ENCODE measurements around the gene DMTF1. TPM values are rescaled to one million over a fixed set of nuclear protein-coding genes. Genes with fewer than 3 reads are reported as not detected.
"Not testable (repeated sequence)": the region's sequence is repeated elsewhere in the genome, so short reads cannot be mapped to it uniquely, and the experiment has no call there.

Gene DMTF1
- total RNA-seq (98.1 TPM), polyA plus RNA-seq (ENCODE audit: insufficient read depth in 1 of 8, insufficient read length in 8 of 8, low replicate concordance in 1 of 8) (100 to 1,000 TPM in 1 of 8 donors, 10 to 100 TPM in 7; 63.8 to 111 (median 75.4) TPM)
- long read RNA-seq, donor 1, transcript DMTF1-229 (1 exons, 2,370 nt) = major isoform, 11 of 14 reads
- long read RNA-seq, donor 1, partial matches to known transcripts = 0 of 14 reads
- long read RNA-seq, donor 1, other reads (novel, unspliced or antisense) = 0 of 14 reads
- long read RNA-seq, donor 2, transcript DMTF1-229 (1 exons, 2,370 nt) = major isoform, 6 of 6 reads
- long read RNA-seq, donor 2, partial matches to known transcripts = 0 of 6 reads
- long read RNA-seq, donor 2, other reads (novel, unspliced or antisense) = 0 of 6 reads
- long read RNA-seq, donor 3, transcript DMTF1-229 (1 exons, 2,370 nt) = major isoform, 19 of 23 reads
- long read RNA-seq, donor 3, partial matches to known transcripts = 0 of 23 reads
- long read RNA-seq, donor 3, other reads (novel, unspliced or antisense) = 0 of 23 reads
- long read RNA-seq, donor 4, transcript DMTF1-229 (1 exons, 2,370 nt) = major isoform, 17 of 22 reads
- long read RNA-seq, donor 4, partial matches to known transcripts = 0 of 22 reads
- long read RNA-seq, donor 4, other reads (novel, unspliced or antisense) = 0 of 22 reads
- long read RNA-seq, donor 5, transcript DMTF1-229 (1 exons, 2,370 nt) = major isoform, 61 of 66 reads
- long read RNA-seq, donor 5, partial matches to known transcripts = 0 of 66 reads
- long read RNA-seq, donor 5, other reads (novel, unspliced or antisense) = 0 of 66 reads
- long read RNA-seq, donor 6, transcript DMTF1-229 (1 exons, 2,370 nt) = major isoform, 47 of 63 reads
- long read RNA-seq, donor 6, partial matches to known transcripts = 10 of 63 reads
- long read RNA-seq, donor 6, other reads (novel, unspliced or antisense) = 0 of 63 reads
- long read RNA-seq, donor 7, transcript DMTF1-229 (1 exons, 2,370 nt) = major isoform, 41 of 65 reads
- long read RNA-seq, donor 7, partial matches to known transcripts = 19 of 65 reads
- long read RNA-seq, donor 7, other reads (novel, unspliced or antisense) = 5 of 65 reads
- long read RNA-seq, donor 8, transcript DMTF1-229 (1 exons, 2,370 nt) = major isoform, 43 of 46 reads
- long read RNA-seq, donor 8, partial matches to known transcripts = 0 of 46 reads
- long read RNA-seq, donor 8, other reads (novel, unspliced or antisense) = 0 of 46 reads
- long read RNA-seq, donor 9, transcript DMTF1-229 (1 exons, 2,370 nt) = major isoform, 29 of 35 reads
- long read RNA-seq, donor 9, partial matches to known transcripts = 0 of 35 reads
- long read RNA-seq, donor 9, other reads (novel, unspliced or antisense) = 0 of 35 reads
- long read RNA-seq, donor 10, transcript DMTF1-229 (1 exons, 2,370 nt) = major isoform, 72 of 78 reads
- long read RNA-seq, donor 10, partial matches to known transcripts = 0 of 78 reads
- long read RNA-seq, donor 10, other reads (novel, unspliced or antisense) = 0 of 78 reads
- long read RNA-seq, donor 11, transcript DMTF1-229 (1 exons, 2,370 nt) = major isoform, 46 of 47 reads
- long read RNA-seq, donor 11, partial matches to known transcripts = 0 of 47 reads
- long read RNA-seq, donor 11, other reads (novel, unspliced or antisense) = 0 of 47 reads

- peaks cover 2% of the 10 kb centered on the region for H3K4me1 ChIP-seq (ENCODE audit: control insufficient read depth, insufficient read depth, low read length)
- no peaks in the 10 kb centered on the region for H3K9me3 ChIP-seq (replicated peaks; ENCODE audit: control insufficient read depth, low read depth, low read length)
- peak within 1 kb of the TSS; percentile 99 for H3K27ac ChIP-seq (ENCODE audit: low read length)
- H3K27me3 ChIP-seq (ENCODE audit: control insufficient read depth, insufficient read depth, low read length) = no peaks in the 10 kb centered on the region
- WGBS (ENCODE audit: insufficient coverage) = under 1% methylated on average over 66 of the region's 71 CpGs
- no peaks in the 10 kb centered on the region for H3K36me3 ChIP-seq (ENCODE audit: control insufficient read depth, insufficient read depth, low read length)
- peak; percentile 99 for DNase-seq
- H3K4me3 ChIP-seq (ENCODE audit: low read length) = peak within 1 kb of the TSS; percentile 87
Measured at GRCh38 chr7:87152112-87152896, at the start of gene DMTF1. Gene DMTF1, plus strand, starts transcription at chr7:87152453. Its CDS starts 12,489 bp downstream, at chr7:87164942.

- no peak for DNase-seq
- Histone ChIP-seq H3K27ac (ENCODE audit: low read length) (no peak overlapping the region), H3K36me3 (ENCODE audit: control insufficient read depth, insufficient read depth, low read length) (no peaks in the 10 kb centered on the region), H3K9me3 (replicated peaks; ENCODE audit: control insufficient read depth, low read depth, low read length) (no peaks in the 10 kb centered on the region), H3K27me3 (ENCODE audit: control insufficient read depth, insufficient read depth, low read length) (no peaks in the 10 kb centered on the region), H3K4me1 (ENCODE audit: control insufficient read depth, insufficient read depth, low read length) (no peaks in the 10 kb centered on the region), H3K4me3 (ENCODE audit: low read length) (no peak overlapping the region)
- 33% methylated on average over 1 of the region's 1 CpG for WGBS (ENCODE audit: insufficient coverage)
Measured at GRCh38 chr7:87105401-87105800, 46.9 kb upstream of the DMTF1 start.

GRCh38 chr7:87106974-87107612, 45.2 kb upstream of the DMTF1 start:
- Histone ChIP-seq H3K27ac (ENCODE audit: low read length) (no peak overlapping the region), H3K27me3 (ENCODE audit: control insufficient read depth, insufficient read depth, low read length) (no peaks in the 10 kb centered on the region), H3K36me3 (ENCODE audit: control insufficient read depth, insufficient read depth, low read length) (no peaks in the 10 kb centered on the region), H3K4me1 (ENCODE audit: control insufficient read depth, insufficient read depth, low read length) (no peaks in the 10 kb centered on the region), H3K9me3 (replicated peaks; ENCODE audit: control insufficient read depth, low read depth, low read length) (no peaks in the 10 kb centered on the region), H3K4me3 (ENCODE audit: low read length) (no peak overlapping the region)
- no peak for DNase-seq
- no CpG with 5 or more reads among the region's 4 CpGs for WGBS (ENCODE audit: insufficient coverage)

- H3K27ac ChIP-seq (ENCODE audit: low read length) = no peak overlapping the region
- 90% methylated on average over 2 of the region's 6 CpGs for WGBS (ENCODE audit: insufficient coverage)
Measured at GRCh38 chr7:87107949-87108776, 44.1 kb upstream of the DMTF1 start.

GRCh38 chr7:87110778-87111177, 41.5 kb upstream of the DMTF1 start:
- Histone ChIP-seq H3K4me3 (ENCODE audit: low read length) (no peak overlapping the region), H3K36me3 (ENCODE audit: control insufficient read depth, insufficient read depth, low read length) (no peaks in the 10 kb centered on the region), H3K27ac (ENCODE audit: low read length) (no peak overlapping the region), H3K4me1 (ENCODE audit: control insufficient read depth, insufficient read depth, low read length) (no peaks in the 10 kb centered on the region), H3K27me3 (ENCODE audit: control insufficient read depth, insufficient read depth, low read length) (no peaks in the 10 kb centered on the region), H3K9me3 (replicated peaks; ENCODE audit: control insufficient read depth, low read depth, low read length) (no peaks in the 10 kb centered on the region)
- DNase-seq = no peak
- WGBS (ENCODE audit: insufficient coverage) = no CpG with 5 or more reads among the region's 2 CpGs

More at GRCh38 chr7:87107949-87108776, 44.1 kb upstream of the DMTF1 start:
- DNase-seq = no peak
- no peaks in the 10 kb centered on the region for H3K27me3 ChIP-seq (ENCODE audit: control insufficient read depth, insufficient read depth, low read length)
- no peaks in the 10 kb centered on the region for H3K9me3 ChIP-seq (replicated peaks; ENCODE audit: control insufficient read depth, low read depth, low read length)
- H3K4me1 ChIP-seq (ENCODE audit: control insufficient read depth, insufficient read depth, low read length) = no peaks in the 10 kb centered on the region
- no peak overlapping the region for H3K4me3 ChIP-seq (ENCODE audit: low read length)
- H3K36me3 ChIP-seq (ENCODE audit: control insufficient read depth, insufficient read depth, low read length) = no peaks in the 10 kb centered on the region

- DNase-seq = no peak
- no peak overlapping the region for H3K27ac ChIP-seq (ENCODE audit: low read length)
- no CpG with 5 or more reads among the region's 3 CpGs for WGBS (ENCODE audit: insufficient coverage)
- no peaks in the 10 kb centered on the region for H3K4me1 ChIP-seq (ENCODE audit: control insufficient read depth, insufficient read depth, low read length)
- no peaks in the 10 kb centered on the region for H3K36me3 ChIP-seq (ENCODE audit: control insufficient read depth, insufficient read depth, low read length)
- H3K27me3 ChIP-seq (ENCODE audit: control insufficient read depth, insufficient read depth, low read length) = no peaks in the 10 kb centered on the region
- H3K4me3 ChIP-seq (ENCODE audit: low read length) = no peak overlapping the region
- no peaks in the 10 kb centered on the region for H3K9me3 ChIP-seq (replicated peaks; ENCODE audit: control insufficient read depth, low read depth, low read length)
Measured at GRCh38 chr7:87111877-87112276, 40.4 kb upstream of the DMTF1 start.

- 80% methylated on average over 1 of the region's 1 CpG for WGBS (ENCODE audit: insufficient coverage)
- no peaks in the 10 kb centered on the region for H3K9me3 ChIP-seq (replicated peaks; ENCODE audit: control insufficient read depth, low read depth, low read length)
- no peaks in the 10 kb centered on the region for H3K36me3 ChIP-seq (ENCODE audit: control insufficient read depth, insufficient read depth, low read length)
- no peaks in the 10 kb centered on the region for H3K27me3 ChIP-seq (ENCODE audit: control insufficient read depth, insufficient read depth, low read length)
- H3K4me3 ChIP-seq (ENCODE audit: low read length) = no peak overlapping the region
- peak; percentile 11 for DNase-seq
- no peak overlapping the region for H3K27ac ChIP-seq (ENCODE audit: low read length)
- no peaks in the 10 kb centered on the region for H3K4me1 ChIP-seq (ENCODE audit: control insufficient read depth, insufficient read depth, low read length)
Measured at GRCh38 chr7:87113077-87113476, 39.2 kb upstream of the DMTF1 start.

- H3K27me3 ChIP-seq (ENCODE audit: control insufficient read depth, insufficient read depth, low read length); DNase-seq; H3K4me3 ChIP-seq (ENCODE audit: low read length); H3K27ac ChIP-seq (ENCODE audit: low read length); H3K4me1 ChIP-seq (ENCODE audit: control insufficient read depth, insufficient read depth, low read length); H3K36me3 ChIP-seq (ENCODE audit: control insufficient read depth, insufficient read depth, low read length); H3K9me3 ChIP-seq (replicated peaks; ENCODE audit: control insufficient read depth, low read depth, low read length): not testable (repeated sequence)
- WGBS (ENCODE audit: insufficient coverage) = 100% methylated on average over 1 of the region's 3 CpGs
Measured at GRCh38 chr7:87113904-87114303, 38.3 kb upstream of the DMTF1 start.
